Endodermal cell (in vitro differentiated cells): ENCODE data around the gene RASGRF2. TPM values are rescaled to one million over a fixed set of nuclear protein-coding genes. Genes with fewer than 3 reads are reported as not detected.

Source experiments
- DNase-seq: peaks from one replicate; pipeline ENCODE4 v3.0.0-alpha.2; 2017
- H3K27ac ChIP-seq: 2 replicates; pipeline ENCODE4 v1.5.1; 2013; ENCODE audit warnings: mild to moderate bottlenecking, low read depth, low read length, moderate library complexity
- H3K27me3 ChIP-seq: 2 replicates; pipeline ENCODE4 v1.6.1; 2013; ENCODE audit warnings: mild to moderate bottlenecking, low read length, moderate library complexity; ENCODE audit not compliant: insufficient read depth, control insufficient read depth, poor library complexity, severe bottlenecking
- H3K36me3 ChIP-seq: 2 replicates; pipeline ENCODE4 v1.7.0; 2013; ENCODE audit warnings: mild to moderate bottlenecking, low read length, moderate library complexity; ENCODE audit not compliant: control insufficient read depth, insufficient read depth
- H3K4me1 ChIP-seq: one replicate; pipeline ENCODE4 v1.7.0; 2013; ENCODE audit warnings: low read length; ENCODE audit not compliant: control insufficient read depth, insufficient read depth
- H3K4me3 ChIP-seq: 2 replicates; pipeline ENCODE4 v1.5.1; 2013; ENCODE audit warnings: mild to moderate bottlenecking, low read length, moderate library complexity
- H3K9ac ChIP-seq: 2 replicates; pipeline ENCODE4 v1.6.1; 2013; ENCODE audit warnings: mild to moderate bottlenecking, low read length, moderate library complexity; ENCODE audit not compliant: poor library complexity, severe bottlenecking; ENCODE audit errors: extremely low read depth
- H3K9me3 ChIP-seq: 2 replicates; pipeline ENCODE4 v1.6.1; 2013; ENCODE audit warnings: mild to moderate bottlenecking, low read length, moderate library complexity; ENCODE audit not compliant: control insufficient read depth
- H3K27ac Mint-ChIP-seq: 2 replicates; pipeline ENCODE4 v1.8.0; 2020; ENCODE audit warnings: mixed read lengths
- H3K27me3 Mint-ChIP-seq: 2 replicates; pipeline ENCODE4 v1.8.0; 2021; ENCODE audit warnings: mild to moderate bottlenecking, mixed read lengths; ENCODE audit not compliant: insufficient read depth
- H3K36me3 Mint-ChIP-seq: 2 replicates; pipeline ENCODE4 v1.8.0; 2020; ENCODE audit warnings: low read depth, mixed read lengths
- H3K4me1 Mint-ChIP-seq: 2 replicates; pipeline ENCODE4 v1.8.0; 2020; ENCODE audit warnings: mixed read lengths
- H3K4me3 Mint-ChIP-seq: 2 replicates; pipeline ENCODE4 v1.8.0; 2020; ENCODE audit warnings: mild to moderate bottlenecking, moderate library complexity, mixed read lengths
- H3K9me3 Mint-ChIP-seq: 2 replicates; pipeline ENCODE4 v1.8.0; 2020; ENCODE audit warnings: mild to moderate bottlenecking, mixed read lengths
- WGBS, 2 experiments: methylation state at CpG; one replicate each; pipeline versions ENCODE4 v1.1.5 to v1.1.7; 2013; ENCODE audit warnings: missing lambda C conversion rate in 2 of 2, mixed read lengths in 1 of 2; ENCODE audit not compliant: insufficient coverage in 1 of 2, insufficient read length in 1 of 2; 5-methylcytosine and 5-hydroxymethylcytosine counted together
- total RNA-seq, 2 donors: library from RNA; stranded (reverse); fragmentation: NEBNext Ultra II Directional in 1 of 2; extraction: Animal tissue kit (Norgen Biotek cat#: 25700) in 1 of 2; gene quantifications; 2 replicates in 1 of 2; 3 replicates in 1 of 2; pipeline ENCODE4 v1.2.1, GENCODE V29; 2021
- TF ChIP-seq, protein P1 (sequence below): fragments of 200-600 bp; sonication (generic); conservative IDR thresholded peaks from 2 replicates; pipeline ENCODE4 v1.5.0; 2021; ENCODE audit warnings: antibody characterized with exemption, mild to moderate bottlenecking

Gene RASGRF2
- total RNA-seq, 2 donors from 2014 or later, result 0.64 to 14.4 TPM

- H3K36me3 ChIP-seq, result no peaks in the 10 kb centered on the region
- no peak overlapping the region for H3K9ac ChIP-seq
- peak overlapping the region; percentile 69 for H3K27ac ChIP-seq
- Mint-ChIP-seq H3K4me3 (no peak overlapping the region), H3K4me1 (peaks cover 5% of the 10 kb centered on the region), H3K27ac (no peak overlapping the region), H3K27me3 (no peaks in the 10 kb centered on the region), H3K9me3 (no peaks in the 10 kb centered on the region), H3K36me3 (no peaks in the 10 kb centered on the region)
- H3K4me3 ChIP-seq, result no peak overlapping the region
- 81 to 84% methylated on average over 6 to 8 of the region's 8 CpGs for WGBS, 2 experiments
- no peaks in the 10 kb centered on the region for H3K9me3 ChIP-seq
- H3K4me1 ChIP-seq, result no peaks in the 10 kb centered on the region
- TF ChIP-seq, protein P1, sequence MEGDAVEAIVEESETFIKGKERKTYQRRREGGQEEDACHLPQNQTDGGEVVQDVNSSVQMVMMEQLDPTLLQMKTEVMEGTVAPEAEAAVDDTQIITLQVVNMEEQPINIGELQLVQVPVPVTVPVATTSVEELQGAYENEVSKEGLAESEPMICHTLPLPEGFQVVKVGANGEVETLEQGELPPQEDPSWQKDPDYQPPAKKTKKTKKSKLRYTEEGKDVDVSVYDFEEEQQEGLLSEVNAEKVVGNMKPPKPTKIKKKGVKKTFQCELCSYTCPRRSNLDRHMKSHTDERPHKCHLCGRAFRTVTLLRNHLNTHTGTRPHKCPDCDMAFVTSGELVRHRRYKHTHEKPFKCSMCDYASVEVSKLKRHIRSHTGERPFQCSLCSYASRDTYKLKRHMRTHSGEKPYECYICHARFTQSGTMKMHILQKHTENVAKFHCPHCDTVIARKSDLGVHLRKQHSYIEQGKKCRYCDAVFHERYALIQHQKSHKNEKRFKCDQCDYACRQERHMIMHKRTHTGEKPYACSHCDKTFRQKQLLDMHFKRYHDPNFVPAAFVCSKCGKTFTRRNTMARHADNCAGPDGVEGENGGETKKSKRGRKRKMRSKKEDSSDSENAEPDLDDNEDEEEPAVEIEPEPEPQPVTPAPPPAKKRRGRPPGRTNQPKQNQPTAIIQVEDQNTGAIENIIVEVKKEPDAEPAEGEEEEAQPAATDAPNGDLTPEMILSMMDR, result no peak
- no peaks in the 10 kb centered on the region for H3K27me3 ChIP-seq
- no peak for DNase-seq
These were observed 207.4 kb downstream of the RASGRF2 start for GRCh38 chr5:81167544-81167943.

DNA sequence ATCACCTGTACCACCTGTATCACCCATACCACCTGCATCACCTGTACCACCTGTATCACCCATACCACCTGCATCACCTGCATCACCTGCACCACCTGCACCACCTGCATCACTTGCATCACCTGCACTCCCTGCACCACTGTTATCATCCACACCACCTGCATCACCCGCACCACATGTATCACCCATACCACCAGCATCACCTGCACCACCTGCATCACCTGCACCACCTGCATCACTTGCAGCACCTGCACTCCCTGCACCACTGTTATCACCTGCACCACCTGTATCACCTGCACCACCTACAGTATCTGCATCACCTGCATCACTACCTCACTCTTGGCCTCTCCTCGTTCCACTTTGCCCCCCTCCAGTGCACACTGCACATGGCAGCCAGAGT, 209.8 kb downstream of the RASGRF2 start:
- Histone ChIP-seq H3K9ac (no peak overlapping the region), H3K27me3 (no peaks in the 10 kb centered on the region), H3K27ac (no peak overlapping the region), H3K36me3 (no peaks in the 10 kb centered on the region), H3K4me3 (no peak overlapping the region), H3K4me1 (no peaks in the 10 kb centered on the region), H3K9me3 (no peaks in the 10 kb centered on the region)
- 94% methylated on average over 2 of the region's 2 CpGs; no CpG with 5 or more reads in 1 of the 2 experiments for WGBS, 2 experiments
- no peaks in the 10 kb centered on the region for H3K9me3 Mint-ChIP-seq
- TF ChIP-seq, protein P1, result no peak
- DNase-seq, result no peak
- no peak overlapping the region for H3K4me3 Mint-ChIP-seq
- H3K27ac Mint-ChIP-seq, result no peak overlapping the region
- H3K36me3 Mint-ChIP-seq, result no peaks in the 10 kb centered on the region
- no peaks in the 10 kb centered on the region for H3K27me3 Mint-ChIP-seq
- H3K4me1 Mint-ChIP-seq, result peaks cover 5% of the 10 kb centered on the region

DNA sequence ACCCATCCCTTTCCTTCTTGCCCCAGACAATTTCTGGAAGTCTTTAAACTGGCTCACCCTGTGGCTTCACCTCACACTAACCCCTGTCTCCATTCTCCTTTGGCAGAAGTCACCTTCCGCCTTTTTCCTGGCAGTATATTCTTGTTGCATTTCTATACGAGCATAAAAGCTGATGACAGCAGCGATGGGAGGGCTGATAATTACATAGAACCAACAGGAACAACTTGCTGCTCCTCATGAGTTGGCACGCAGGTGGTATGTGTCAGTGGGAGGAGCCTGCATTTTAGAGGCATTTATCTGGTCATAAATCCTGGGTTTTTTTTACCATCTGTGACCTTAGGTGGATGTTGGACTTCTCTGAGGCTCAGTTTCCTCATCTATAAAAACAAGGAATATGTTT, 211.6 kb downstream of the RASGRF2 start:
- H3K9me3 Mint-ChIP-seq, result no peaks in the 10 kb centered on the region
- 83 to 88% methylated on average over 3 to 4 of the region's 4 CpGs for WGBS, 2 experiments
- no peak overlapping the region for H3K9ac ChIP-seq
- no peaks in the 10 kb centered on the region for H3K9me3 ChIP-seq
- no peaks in the 10 kb centered on the region for H3K27me3 Mint-ChIP-seq
- TF ChIP-seq, protein P1, result no peak
- no peak overlapping the region for H3K4me3 ChIP-seq
- H3K4me3 Mint-ChIP-seq, result no peak overlapping the region
- H3K36me3 Mint-ChIP-seq, result no peaks in the 10 kb centered on the region
- H3K27ac Mint-ChIP-seq, result no peak overlapping the region
- peaks cover 4% of the 10 kb centered on the region for H3K4me1 Mint-ChIP-seq
- DNase-seq, result no peak
- no peak overlapping the region for H3K27ac ChIP-seq
- H3K27me3 ChIP-seq, result no peaks in the 10 kb centered on the region
- H3K4me1 ChIP-seq, result no peaks in the 10 kb centered on the region
- H3K36me3 ChIP-seq, result no peaks in the 10 kb centered on the region
